B cell (primary cell): ENCODE results near the gene PCGF5. TPM values are rescaled to one million over a fixed set of nuclear protein-coding genes. Genes with fewer than 3 reads are reported as not detected.
"Not testable (repeated sequence)": the region's sequence is repeated elsewhere in the genome, so short reads cannot be mapped to it uniquely, and the experiment has no call there.

Source experiments
- ATAC-seq: fragments of 200-7000 bp; cut with Tn5 transposase; one replicate; pipeline ENCODE4 v1.10.0; 2021; ENCODE audit warnings: low read depth, mild to moderate bottlenecking, moderate number of reproducible peaks, moderate library complexity
- CTCF ChIA-PET: fragments of 350-600 bp; sonication (Branson Sonifier 250); formaldehyde crosslinking; loops from one replicate; lab custom pipeline; 2021; ENCODE audit warnings: antibody characterized with exemption, inconsistent platforms; lab: Charles Lee
- POLR2A ChIA-PET: fragments of 350-600 bp; sonication (Branson Sonifier 250); formaldehyde crosslinking; loops from one replicate; lab custom pipeline; 2021; ENCODE audit warnings: antibody characterized with exemption; lab: Charles Lee
- DNase-seq: peaks from one replicate; pipeline ENCODE4 v3.0.0; 2013
- H2AFZ ChIP-seq: 2 replicates; pipeline ENCODE4 v1.6.1; 2012; ENCODE audit warnings: mild to moderate bottlenecking, low read depth, low read length; ENCODE audit not compliant: insufficient read depth, poor library complexity, severe bottlenecking
- H3K27ac ChIP-seq, 2 donors: 1 replicate in 1 of 2; 2 replicates in 1 of 2; pipeline ENCODE4 v1.5.1; 2012 to 2013; ENCODE audit warnings: low read length in 2 of 2, mild to moderate bottlenecking in 2 of 2, moderate library complexity in 1 of 2
- H3K27me3 ChIP-seq, 4 experiments: fragments of 200-600 bp in 1 of 4; sonication (generic) in 1 of 4; replicated peaks in 1 of 4; 1 replicate in 2 of 4; 2 replicates in 2 of 4; pipeline versions ENCODE4 v1.6.1 to v1.7.0; 2013 to 2016; ENCODE audit warnings: low read length in 3 of 4, mild to moderate bottlenecking in 2 of 4, mixed read lengths in 1 of 4, moderate library complexity in 1 of 4; ENCODE audit not compliant: insufficient read depth in 4 of 4, control insufficient read depth in 3 of 4; ENCODE audit errors: control extremely low read depth in 1 of 4
- H3K36me3 ChIP-seq, 2 experiments: replicated peaks in 1 of 2; 1 replicate in 1 of 2; 2 replicates in 1 of 2; pipeline versions ENCODE4 v1.6.1 to v1.7.1; 2013; ENCODE audit warnings: low read length in 1 of 2; ENCODE audit not compliant: insufficient read depth in 2 of 2, control insufficient read depth in 1 of 2; ENCODE audit errors: control extremely low read depth in 1 of 2, extremely low read depth in 1 of 2
- H3K4me1 ChIP-seq, 2 donors: fragments of 200-600 bp in 1 of 2; sonication (generic) in 1 of 2; 1 replicate in 1 of 2; 2 replicates in 1 of 2; pipeline versions ENCODE4 v1.5.1 to v1.6.1; 2013 to 2017; ENCODE audit warnings: low read length in 2 of 2; ENCODE audit not compliant: control insufficient read depth in 2 of 2, insufficient read depth in 2 of 2
- H3K4me2 ChIP-seq: replicated peaks from 2 replicates; pipeline ENCODE3; 2012; ENCODE audit warnings: mild to moderate bottlenecking, low read depth, low read length; ENCODE audit not compliant: poor library complexity, severe bottlenecking
- H3K4me3 ChIP-seq, 5 experiments: fragments of 200-600 bp in 1 of 5; sonication (generic) in 1 of 5; 1 replicate in 3 of 5; 2 replicates in 2 of 5; pipeline versions ENCODE4 v1.5.1 to v1.7.0; 2011 to 2016; ENCODE audit warnings: low read length in 4 of 5, mild to moderate bottlenecking in 4 of 5, low read depth in 2 of 5, control low read depth in 1 of 5, moderate library complexity in 1 of 5; ENCODE audit not compliant: insufficient read depth in 1 of 5; ENCODE audit errors: control extremely low read depth in 1 of 5, extremely low read depth in 1 of 5
- H3K79me2 ChIP-seq: fragments of 200-600 bp; sonication (generic); one replicate; pipeline ENCODE4 v1.6.0; 2016; ENCODE audit warnings: low read length; ENCODE audit not compliant: control insufficient read depth, insufficient read depth
- H3K9ac ChIP-seq: fragments of 200-600 bp; sonication (generic); 2 replicates; pipeline ENCODE4 v1.6.1; 2017; ENCODE audit warnings: mild to moderate bottlenecking, low read length, moderate library complexity
- H3K9me3 ChIP-seq, 3 donors: one replicate each; pipeline versions ENCODE4 v1.6.1 to v1.7.1; 2013; ENCODE audit warnings: low read length in 2 of 3; ENCODE audit not compliant: control insufficient read depth in 2 of 3, insufficient read depth in 1 of 3; ENCODE audit errors: control extremely low read depth in 1 of 3
- H4K20me1 ChIP-seq: 2 replicates; pipeline ENCODE4 v1.6.0; 2012; ENCODE audit warnings: mild to moderate bottlenecking, low read length; ENCODE audit not compliant: insufficient read depth, control insufficient read depth, poor library complexity, severe bottlenecking
- H3K27ac Mint-ChIP-seq: one replicate; pipeline ENCODE4 v1.8.0; 2021; ENCODE audit warnings: mixed read lengths
- H3K27me3 Mint-ChIP-seq: one replicate; pipeline ENCODE4 v1.8.0; 2021; ENCODE audit warnings: mixed read lengths
- H3K4me1 Mint-ChIP-seq: one replicate; pipeline ENCODE4 v1.8.0; 2021; ENCODE audit warnings: mixed read lengths
- H3K4me3 Mint-ChIP-seq: one replicate; pipeline ENCODE4 v1.8.0; 2021; ENCODE audit warnings: mixed read lengths
- H3K9me3 Mint-ChIP-seq: one replicate; pipeline ENCODE4 v1.8.0; 2022; ENCODE audit warnings: mixed read lengths; ENCODE audit not compliant: insufficient read depth
- CTCF ChIP-seq: fragments of 200-600 bp; IDR thresholded peaks from one replicate; pipeline ENCODE4 v1.8.0; 2022; ENCODE audit warnings: antibody characterized with exemption, mild to moderate bottlenecking
- EZH2 ChIP-seq: IDR thresholded peaks from 2 replicates; pipeline ENCODE4 v1.6.1; 2012; ENCODE audit warnings: borderline replicate concordance, low read depth, mild to moderate bottlenecking, moderate library complexity, low read length; ENCODE audit not compliant: insufficient read depth, poor library complexity, severe bottlenecking
- WGBS: methylation state at CpG from one replicate; pipeline ENCODE4 v1.1.5; 2013; ENCODE audit warnings: missing lambda C conversion rate; ENCODE audit not compliant: insufficient coverage; 5-methylcytosine and 5-hydroxymethylcytosine counted together
- intact Hi-C: fragments of 100-400 bp; cut with micrococcal nuclease; formaldehyde crosslinking; loops from one replicate; pipeline ENCODE4 v1.10.0; 2022
- polyA plus RNA-seq: library from polyadenylated mRNA; depleted of rRNA; stranded (reverse); fragments of >200 nt; gene quantifications from 2 replicates; pipeline ENCODE4 v1.2.3, GENCODE V29; 2012
- total RNA-seq, 2 donors: library from RNA; stranded (reverse); fragments of 120-200 nt in 1 of 2; gene quantifications; 1 replicate in 1 of 2; 2 replicates in 1 of 2; pipeline versions ENCODE4 v1.2.3 to v1.2.4, GENCODE V29; 2013 to 2022

PCGF5 gene
- total and polyA plus RNA-seq, 2 donors (not counting 1 experiment from before 2014, with no cell fraction given): 37.6 to 102 TPM

GRCh38 chr10:91319336-91319735 is 98.9 kb downstream of the PCGF5 start:
- H3K27me3 ChIP-seq: no peaks in the 10 kb centered on the region
- no peak for ATAC-seq
- H4K20me1 ChIP-seq: no peaks in the 10 kb centered on the region
- H2AFZ ChIP-seq: no peak overlapping the region
- POLR2A ChIA-PET: no interaction called here
- Mint-ChIP-seq H3K27ac (no peak overlapping the region), H3K4me1 (no peaks in the 10 kb centered on the region), H3K4me3 (no peak overlapping the region), H3K9me3 (no peaks in the 10 kb centered on the region), H3K27me3 (no peaks in the 10 kb centered on the region)
- H3K36me3 ChIP-seq: no peaks in the 10 kb centered on the region
- intact Hi-C loops: no loop called here
- no CpG with 5 or more reads among the region's 4 CpGs for WGBS
- no peak overlapping the region for H3K4me3 ChIP-seq
- H3K9me3 ChIP-seq: peaks cover 0 to 7% (median 0%) of the 10 kb centered on the region in 3 donors
- no peak overlapping the region for H3K9ac ChIP-seq
- CTCF ChIA-PET: interaction anchor here (0.7 kb wide), 1 partner anchor 156 kb away, joined by 3 read pairs; no protein-coding TSS in a partner anchor
- no peak overlapping the region for H3K27ac ChIP-seq
- DNase-seq: no peak
- H3K4me2 ChIP-seq: no peak overlapping the region
- no peaks in the 10 kb centered on the region for H3K79me2 ChIP-seq
- TF ChIP-seq CTCF (no peak), EZH2 (no peak)
- H3K4me1 ChIP-seq: no peaks in the 10 kb centered on the region

- H3K9me3 Mint-ChIP-seq, H3K27ac Mint-ChIP-seq, H3K27me3 Mint-ChIP-seq, H3K27ac ChIP-seq, H2AFZ ChIP-seq, CTCF ChIA-PET, H3K36me3 ChIP-seq, H3K27me3 ChIP-seq, H3K4me1 ChIP-seq, ATAC-seq, H3K4me3 Mint-ChIP-seq, H4K20me1 ChIP-seq, H3K79me2 ChIP-seq, H3K4me1 Mint-ChIP-seq, H3K9me3 ChIP-seq, DNase-seq, intact Hi-C loops, H3K4me2 ChIP-seq, POLR2A ChIA-PET, H3K4me3 ChIP-seq, H3K9ac ChIP-seq: not testable (repeated sequence)
- WGBS: 95% methylated on average over 27 of the region's 44 CpGs
Observed at GRCh38 chr10:91323293-91323905, 102.9 kb downstream of the PCGF5 start.
